Hepatocyte (in vitro differentiated cells): Measurements from ENCODE around the gene CLEC16A.

Source experiments
- EZH2 ChIP-seq: fragments of 200-600 bp; sonication (generic); IDR thresholded peaks from 2 replicates; pipeline ENCODE4 v1.6.1; 2016; ENCODE audit warnings: antibody characterized with exemption, mild to moderate bottlenecking, borderline replicate concordance
- TF ChIP-seq, protein P1 (sequence below): fragments of 200-600 bp; sonication (generic); IDR thresholded peaks from 2 replicates; pipeline ENCODE4 v1.5.1; 2016; ENCODE audit warnings: antibody characterized with exemption, mild to moderate bottlenecking; ENCODE audit not compliant: poor library complexity

DNA sequence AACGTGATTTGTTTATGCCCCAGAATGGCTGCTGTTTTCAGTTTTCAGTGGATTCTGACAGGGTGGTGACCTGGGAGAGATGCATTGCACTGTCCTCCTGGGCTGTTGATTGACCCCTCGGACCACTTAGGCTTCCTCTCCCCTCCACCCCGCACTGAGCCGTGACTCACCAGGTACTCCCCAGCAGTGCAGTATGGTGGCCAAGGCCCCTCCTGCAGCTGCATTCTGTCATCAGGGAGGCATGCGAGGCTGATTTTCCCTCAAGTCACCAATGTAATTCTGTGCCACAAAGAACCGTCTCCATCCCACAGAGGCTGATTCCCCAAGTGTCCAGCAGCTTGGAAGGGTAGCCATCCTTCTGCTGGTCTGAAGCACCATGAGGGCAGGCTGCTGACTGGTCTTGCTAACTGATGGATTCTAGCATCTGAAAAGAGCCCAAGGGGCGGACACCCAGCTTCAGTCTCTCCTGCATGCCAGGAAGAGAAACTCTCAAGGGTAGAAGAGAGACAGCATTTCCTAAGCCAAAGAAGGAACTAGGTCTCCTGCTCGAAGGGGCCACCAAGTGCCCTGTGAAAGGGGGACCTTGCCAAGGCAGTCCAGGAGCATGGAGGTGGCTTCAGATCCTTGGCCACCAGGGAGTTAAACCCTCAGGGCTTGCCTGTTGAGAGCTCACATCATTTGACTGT lies 163.6 kb downstream of the CLEC16A start:
- TF ChIP-seq, protein P1, sequence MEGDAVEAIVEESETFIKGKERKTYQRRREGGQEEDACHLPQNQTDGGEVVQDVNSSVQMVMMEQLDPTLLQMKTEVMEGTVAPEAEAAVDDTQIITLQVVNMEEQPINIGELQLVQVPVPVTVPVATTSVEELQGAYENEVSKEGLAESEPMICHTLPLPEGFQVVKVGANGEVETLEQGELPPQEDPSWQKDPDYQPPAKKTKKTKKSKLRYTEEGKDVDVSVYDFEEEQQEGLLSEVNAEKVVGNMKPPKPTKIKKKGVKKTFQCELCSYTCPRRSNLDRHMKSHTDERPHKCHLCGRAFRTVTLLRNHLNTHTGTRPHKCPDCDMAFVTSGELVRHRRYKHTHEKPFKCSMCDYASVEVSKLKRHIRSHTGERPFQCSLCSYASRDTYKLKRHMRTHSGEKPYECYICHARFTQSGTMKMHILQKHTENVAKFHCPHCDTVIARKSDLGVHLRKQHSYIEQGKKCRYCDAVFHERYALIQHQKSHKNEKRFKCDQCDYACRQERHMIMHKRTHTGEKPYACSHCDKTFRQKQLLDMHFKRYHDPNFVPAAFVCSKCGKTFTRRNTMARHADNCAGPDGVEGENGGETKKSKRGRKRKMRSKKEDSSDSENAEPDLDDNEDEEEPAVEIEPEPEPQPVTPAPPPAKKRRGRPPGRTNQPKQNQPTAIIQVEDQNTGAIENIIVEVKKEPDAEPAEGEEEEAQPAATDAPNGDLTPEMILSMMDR: no peak
- TF ChIP-seq EZH2: no peak
